Heart left ventricle (tissue), 13 donors: ENCODE measurements around the gene CD151.

Source experiments
- CTCF ChIP-seq, 12 donors: fragments of 200-600 bp; sonication (generic) in 4 of 12; IDR thresholded peaks; one replicate each; pipeline versions ENCODE4 v1.5.0 to v1.8.0; 2018 to 2022; ENCODE audit warnings: antibody characterized with exemption in 12 of 12, mild to moderate bottlenecking in 5 of 12
- POLR2A ChIP-seq, 2 donors: fragments of 450-650 bp; IDR thresholded peaks; one replicate each; pipeline ENCODE4 v1.6.1; 2017; ENCODE audit warnings: antibody characterized with exemption in 2 of 2, mild to moderate bottlenecking in 2 of 2, moderate library complexity in 2 of 2
- donor health status: ischemic (EF 13 %, LVEDD 7.1; RV severe dilation, severe dysfunction).
- donor health status: DM: no; HTN: yes; CAD: no.
- donor health status: DM: no; HTN: no; CAD: no.
- donor health status: ischemic (EF 25% LVEDD 6.9; RV normal size, moderate dysfunction).
- donor health status: ischemic (EF 25% LVEDD 5.7; RV mildly dilated, moderate dysfunction).
- donor health status: ischemic (EF 35%, LVEDD 5.7; RV mildly dilated, moderate dysfunction).
- donor health status: nonischemic (EF 11% LVEDD 7.7; RV severe dilation, severe dysfunction).
- donor health status: DM: yes; HTN: yes; CAD: no.
- donor health status: PGD.
- donor health status: ischemic (EF 29% LVEDD 5.4; RV normal size, mild dysfunction).
- donor health status: nonischemic (EF 23%, LVEDD 6.1; RV moderate dilation, normal function).

- TF ChIP-seq CTCF (IDR thresholded peaks at IDR 0.05), result no peak
- no peak for TF ChIP-seq POLR2A (IDR thresholded peaks at IDR 0.05)
Measured at GRCh38 chr11:837990-838307, 5.2 kb downstream of the CD151 start.
